HG02678 (cell line): ENCODE data around the gene DDX21.
"Not testable (repeated sequence)": the region's sequence is repeated elsewhere in the genome, so short reads cannot be mapped to it uniquely, and the experiment has no call there.

Source experiments
- ATAC-seq: cut with Tn5 transposase; IDR thresholded peaks from one replicate; pipeline ENCODE4 v1.9.1; 2021; ENCODE audit warnings: mild to moderate bottlenecking, moderate library complexity; ENCODE audit not compliant: unreplicated experiment

DDX21 gene

DNA sequence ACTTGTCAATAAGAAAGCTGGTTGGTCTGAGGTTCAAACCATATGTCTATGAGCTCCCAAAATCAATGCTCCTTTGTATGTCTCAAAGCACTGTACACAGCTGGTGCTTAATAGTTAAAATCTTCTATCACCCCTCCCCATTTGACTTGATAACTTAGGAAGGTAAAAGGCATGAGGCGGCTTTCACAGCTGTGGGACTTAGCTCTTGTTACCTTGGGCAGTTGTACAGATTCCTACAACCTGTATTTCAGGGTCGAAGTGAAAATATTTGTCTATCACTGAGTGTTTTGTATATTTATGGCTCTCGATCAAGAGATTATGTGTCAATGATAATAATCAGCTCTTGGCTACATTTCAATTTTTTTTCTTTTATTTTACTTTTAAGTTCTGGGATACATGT, 31.6 kb downstream of the DDX21 start:
- ATAC-seq = no peak

DNA sequence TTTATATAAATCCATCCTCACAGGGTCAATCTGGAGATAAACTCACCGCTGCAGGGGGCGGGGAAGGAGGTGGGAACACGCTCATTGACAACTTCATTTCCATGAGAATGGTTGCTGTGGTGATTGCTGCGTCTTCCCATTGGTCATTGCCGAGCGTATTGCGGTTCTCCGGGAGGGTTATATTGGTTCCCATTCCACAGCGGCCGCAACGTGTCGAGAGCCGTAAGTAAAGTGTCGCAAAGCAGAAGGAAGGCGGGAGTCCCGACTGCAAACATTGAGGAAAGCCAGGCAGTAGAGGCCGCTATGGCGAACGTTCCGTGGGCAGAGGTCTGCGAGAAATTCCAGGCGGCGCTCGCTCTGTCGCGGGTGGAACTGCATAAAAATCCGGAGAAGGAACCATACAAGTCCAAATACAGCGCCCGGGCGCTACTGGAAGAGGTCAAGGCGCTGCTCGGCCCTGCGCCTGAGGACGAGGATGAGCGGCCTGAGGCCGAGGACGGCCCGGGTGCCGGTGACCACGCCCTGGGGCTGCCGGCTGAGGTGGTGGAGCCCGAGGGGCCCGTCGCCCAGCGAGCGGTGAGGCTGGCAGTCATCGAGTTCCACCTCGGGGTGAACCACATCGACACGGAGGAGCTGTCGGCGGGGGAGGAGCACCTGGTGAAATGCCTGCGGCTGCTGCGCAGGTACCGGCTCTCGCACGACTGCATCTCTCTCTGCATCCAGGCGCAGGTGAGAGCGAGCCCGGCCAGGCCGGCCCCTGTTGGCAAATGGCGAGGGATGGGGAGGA, 32.8 kb downstream of the DDX21 start, which contains the start of gene KIFBP:
Gene KIFBP (plus strand): TSS at position 274 of the 787 bp plus-strand sequence. CDS start 30 bp downstream, at position 304.
- peak; percentile 84 for ATAC-seq

DNA sequence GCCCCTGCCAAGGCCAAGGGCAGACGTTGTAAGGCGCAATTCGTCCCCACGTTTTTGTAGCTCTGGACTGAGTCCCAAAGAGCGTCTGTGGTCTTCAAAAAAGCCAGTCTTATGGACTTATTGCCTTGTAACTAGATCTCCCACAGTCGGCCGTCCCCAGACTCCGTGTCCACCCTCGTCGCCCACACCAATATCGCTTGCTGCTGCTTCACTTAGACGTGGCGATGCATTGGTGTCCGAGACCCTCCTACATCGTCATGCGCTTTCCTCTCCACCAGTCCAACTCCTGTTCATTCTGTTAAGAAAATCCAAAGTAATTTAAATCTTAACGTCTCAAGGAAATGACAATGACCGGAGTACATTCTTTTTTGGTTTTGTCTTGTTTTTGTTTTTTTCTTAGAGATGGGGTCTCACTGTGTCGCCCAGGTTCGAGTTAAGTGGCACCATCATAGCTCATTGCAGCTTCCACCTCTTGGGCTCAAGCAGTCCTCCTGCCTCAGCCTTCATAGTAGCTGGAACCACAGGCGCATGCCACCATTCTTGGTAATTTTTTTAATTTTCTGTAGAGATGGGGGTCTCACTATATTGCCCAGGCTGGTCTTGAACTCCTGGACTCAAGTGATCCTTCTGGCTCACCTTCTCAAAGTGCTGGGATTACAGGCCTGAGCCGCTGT, 33.5 kb downstream of the DDX21 start:
- no peak for ATAC-seq

GRCh38 chr10:68992636-68993440, 36.9 kb downstream of the DDX21 start:
- ATAC-seq = no peak

- ATAC-seq = peak; percentile 21
Measured at GRCh38 chr10:68997211-68997610, 41.2 kb downstream of the DDX21 start.

- ATAC-seq = no peak
Measured at GRCh38 chr10:69004821-69005220, 48.9 kb downstream of the DDX21 start.

GRCh38 chr10:69005704-69006485, 49.9 kb downstream of the DDX21 start:
- no peak for ATAC-seq

- ATAC-seq = no peak
Measured at GRCh38 chr10:69007260-69007659, 51.3 kb downstream of the DDX21 start.

DNA sequence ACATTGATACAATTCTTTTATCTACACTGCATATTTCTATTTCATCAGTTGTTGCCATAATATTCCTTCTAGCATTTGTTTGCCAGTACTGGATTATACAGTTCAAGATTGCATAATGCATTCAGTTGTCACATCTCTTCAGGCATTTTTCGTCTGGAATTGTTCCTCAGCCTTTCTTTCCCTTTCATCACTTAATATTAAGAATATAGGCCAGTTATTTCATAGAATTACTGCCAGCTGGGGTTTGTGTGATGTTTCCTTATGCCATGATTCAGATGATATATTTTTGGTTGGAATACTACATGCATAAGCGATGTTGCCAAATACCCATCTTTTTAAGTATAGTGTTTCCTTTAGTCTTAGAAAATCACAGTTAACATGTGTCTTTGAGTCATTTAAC, 53.4 kb downstream of the DDX21 start:
- no peak for ATAC-seq

DNA sequence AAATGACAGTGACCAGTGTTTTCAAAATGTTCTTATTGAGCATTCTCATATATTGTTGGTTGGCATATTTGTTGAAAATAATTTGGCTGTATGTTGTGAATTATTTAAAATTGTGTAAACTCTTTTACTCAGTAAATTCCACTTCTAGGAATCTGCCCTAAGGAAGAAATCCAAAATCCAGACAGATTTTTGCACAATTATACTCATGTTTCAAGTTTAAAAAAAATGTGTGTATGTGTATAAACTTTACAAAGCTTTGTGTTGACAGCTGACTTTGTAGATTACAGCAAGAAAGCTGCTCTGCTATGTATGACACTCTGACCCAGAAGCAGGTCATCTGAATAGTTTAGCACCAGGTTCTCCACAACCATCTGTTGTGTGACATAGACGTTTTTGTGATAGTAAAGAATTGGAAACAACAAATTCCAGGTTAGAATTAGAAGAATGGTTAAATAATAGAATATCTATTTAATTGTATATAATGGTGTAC, 54.2 kb downstream of the DDX21 start:
- ATAC-seq = no peak

- ATAC-seq = not testable (repeated sequence)
Measured at GRCh38 chr10:69012778-69013177, 56.8 kb downstream of the DDX21 start.

GRCh38 chr10:69014171-69014570, 58.2 kb downstream of the DDX21 start:
- ATAC-seq = no peak

DNA sequence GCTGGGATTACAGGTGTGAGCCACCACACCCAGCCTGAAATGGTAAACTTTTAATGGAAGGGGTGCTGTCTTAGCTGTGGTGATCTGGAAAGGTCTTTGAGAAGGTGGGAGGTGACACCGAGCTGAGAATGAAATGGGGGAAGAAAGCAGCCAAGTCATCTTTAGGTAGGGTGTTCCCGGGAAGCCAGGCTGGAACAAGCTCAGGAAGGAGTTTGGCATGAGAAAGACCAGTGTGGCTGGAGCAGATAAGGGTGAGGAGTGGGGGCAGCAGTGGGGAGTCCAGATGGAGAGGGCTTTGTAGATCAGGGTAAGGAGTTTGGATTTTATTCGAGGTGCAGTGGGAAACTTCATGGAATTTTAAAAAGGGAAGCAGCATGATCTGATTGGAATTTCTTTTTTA, 62.6 kb downstream of the DDX21 start:
- ATAC-seq = no peak

DNA sequence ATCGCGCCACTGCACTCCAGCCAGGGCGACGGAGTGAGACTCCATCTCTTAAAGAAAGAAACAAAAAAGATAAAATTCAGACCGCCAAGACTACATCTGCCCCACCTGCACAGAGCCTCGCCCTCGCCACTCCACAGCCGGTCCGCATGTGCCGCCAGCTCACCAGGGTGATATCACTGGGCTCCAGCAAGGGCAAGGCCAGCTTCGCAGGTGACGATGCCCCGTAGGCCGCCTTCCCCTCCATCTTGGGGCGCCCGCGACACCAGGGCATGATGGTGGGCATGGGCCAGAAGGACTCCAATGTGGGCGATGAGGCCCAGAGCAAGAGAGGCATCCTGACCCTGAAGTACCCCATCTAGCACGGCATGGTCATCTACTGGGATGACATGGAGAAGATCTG, 66.6 kb downstream of the DDX21 start:
- ATAC-seq = no peak

GRCh38 chr10:69025370-69025896, 69.5 kb downstream of the DDX21 start:
- no peak for ATAC-seq

DNA sequence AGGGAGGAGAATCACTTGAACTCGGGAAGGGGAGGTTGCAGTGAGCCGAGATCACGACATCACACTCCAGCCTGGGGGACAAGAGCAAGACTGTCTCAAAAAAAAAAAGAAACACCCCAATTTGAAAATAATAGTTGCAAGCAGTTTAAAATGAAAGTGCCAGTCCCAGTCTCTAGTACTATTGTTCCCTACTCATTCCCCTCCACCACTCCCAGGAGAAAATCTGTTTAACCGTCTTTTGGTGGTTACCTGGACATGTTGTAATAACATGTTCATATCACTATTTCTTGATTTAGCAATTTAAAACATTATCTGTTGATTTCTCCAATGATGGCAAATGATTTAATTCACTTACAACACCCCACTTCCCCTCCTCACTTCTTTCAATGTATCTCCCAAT, 77.3 kb downstream of the DDX21 start:
- ATAC-seq = no peak
